ENCODE data around the gene CHI3L1. TPM values are rescaled to one million over a fixed set of nuclear protein-coding genes. Genes with fewer than 3 reads are reported as not detected.
A peak's percentile ranks its signal among the peaks of the same experiment; 100 is the strongest.

Gene CHI3L1
- total RNA-seq, 1 experiment from 2014 or later, result 0.24 TPM

DNA sequence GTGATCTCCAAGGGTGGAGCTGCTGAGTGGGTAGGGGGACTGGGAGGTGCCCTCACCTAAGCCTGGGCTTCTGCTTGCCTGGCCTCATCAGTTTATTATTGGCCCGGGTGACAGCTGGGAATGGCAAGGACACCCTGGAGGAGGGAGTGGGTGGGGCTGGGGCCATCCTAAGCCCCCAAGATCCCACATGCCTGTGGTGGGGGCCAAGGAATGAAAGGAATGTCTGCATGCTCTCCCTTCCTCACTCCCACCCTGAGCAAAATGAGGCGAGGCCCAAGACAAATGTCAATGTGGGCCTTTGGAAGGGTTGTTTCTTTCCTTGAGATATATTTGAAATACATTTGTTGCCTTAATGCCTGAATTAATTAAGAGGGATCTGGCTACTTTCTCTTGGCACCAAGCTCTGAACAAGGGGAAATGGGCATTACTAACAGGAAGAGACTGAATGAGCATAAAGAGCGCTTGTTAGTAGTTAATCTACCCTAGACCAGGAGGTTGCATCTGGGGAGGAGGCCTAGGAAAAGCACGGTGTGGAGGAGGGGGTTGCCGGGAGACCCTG is 19.7 kb upstream of the CHI3L1 start:
- peak; percentile 29 for DNase-seq (ENCODE audit: low spot score)

DNA sequence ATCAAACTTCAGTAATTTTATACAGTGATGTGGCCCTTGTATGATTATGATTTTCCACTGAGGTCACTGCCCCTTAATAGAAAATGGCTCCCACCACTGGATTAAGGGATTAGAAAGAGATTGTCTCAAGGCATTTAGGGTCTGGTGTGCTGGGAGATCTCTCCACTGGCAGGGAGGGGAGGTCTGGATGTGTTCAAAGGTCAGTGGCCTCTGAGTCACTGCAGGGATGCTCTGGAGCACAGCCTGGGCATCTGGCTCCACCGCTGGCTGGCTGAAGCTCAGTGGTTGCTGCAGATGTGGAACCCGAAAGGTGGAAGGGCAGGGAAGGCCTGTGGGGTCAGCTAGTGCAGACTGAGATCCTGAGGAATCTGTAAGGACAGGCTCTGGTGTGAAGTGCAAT is 18.3 kb upstream of the CHI3L1 start:
- DNase-seq (ENCODE audit: low spot score), result no peak

DNA sequence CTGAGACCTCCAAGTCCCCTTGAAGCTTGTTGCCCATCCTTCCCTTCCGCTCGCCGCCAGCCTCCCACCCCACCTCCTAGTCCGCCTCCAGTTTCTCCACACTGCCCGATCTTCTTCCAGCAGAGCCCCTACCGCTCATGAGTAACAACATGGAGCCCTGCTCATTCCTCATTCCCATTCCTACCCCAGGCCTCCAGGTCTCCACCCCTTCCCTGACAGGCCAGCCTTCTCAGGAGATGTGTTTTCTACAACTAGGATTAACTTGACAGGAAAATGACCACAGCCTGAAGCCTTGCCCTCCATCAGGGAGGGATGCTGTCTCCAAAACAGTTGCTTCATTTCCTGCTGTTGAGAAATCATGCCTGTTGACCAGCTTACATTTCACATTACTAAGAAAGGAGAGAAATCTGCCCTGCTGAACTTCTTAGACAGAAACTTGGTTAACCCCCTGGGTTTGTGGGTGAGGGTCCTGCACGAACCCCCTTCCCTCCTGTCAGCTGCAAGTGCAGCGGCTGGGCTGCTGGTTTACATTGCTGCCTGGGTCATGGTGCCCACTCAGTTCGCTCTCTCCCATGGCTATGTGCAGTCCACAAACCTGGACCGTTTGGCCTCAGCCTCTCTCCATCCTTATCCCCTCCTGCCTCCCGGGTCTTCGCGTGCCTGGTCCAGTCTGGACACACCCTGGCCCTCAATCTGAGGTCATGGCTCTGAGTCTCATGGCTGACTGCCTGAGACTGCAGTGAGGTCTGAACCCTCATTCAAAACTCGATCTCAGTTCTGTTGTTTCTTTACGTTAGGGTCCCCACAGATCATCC is 16.1 kb upstream of the CHI3L1 start:
- peak; percentile 53 for DNase-seq (ENCODE audit: low spot score)

DNA sequence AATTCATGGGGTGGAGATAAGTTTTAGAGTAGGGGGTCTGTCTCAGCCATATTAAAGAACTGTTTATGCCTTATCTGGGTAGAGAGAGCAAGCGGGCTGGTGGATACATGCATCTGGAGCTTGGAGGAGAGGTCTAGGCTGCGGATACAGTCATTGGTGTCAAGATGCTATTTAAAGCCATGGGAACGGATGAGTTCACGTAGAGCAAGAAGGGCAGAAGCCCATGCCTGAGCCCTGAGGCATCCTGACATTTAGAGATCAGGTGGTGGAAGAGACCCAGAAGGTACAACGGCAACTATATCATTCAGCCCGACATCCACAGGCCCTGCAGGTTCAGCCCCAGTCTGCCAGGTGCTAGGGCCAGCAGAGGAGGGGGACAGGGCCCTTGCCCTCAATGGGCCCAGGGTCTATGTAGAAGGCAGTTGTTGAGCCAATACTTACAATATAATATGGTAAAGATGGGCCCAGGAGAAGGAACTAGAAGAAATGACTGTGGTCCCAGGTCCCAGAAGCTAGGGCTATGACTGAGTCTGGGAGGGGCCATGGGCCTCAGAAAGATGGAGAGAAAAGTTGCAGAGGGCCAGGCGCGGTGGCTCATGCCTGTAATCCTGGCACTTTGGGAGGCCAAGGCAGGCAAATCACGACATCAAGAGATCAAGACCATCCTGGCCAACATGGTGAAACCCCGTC is 15.2 kb upstream of the CHI3L1 start:
- no peak for DNase-seq (ENCODE audit: low spot score)

DNA sequence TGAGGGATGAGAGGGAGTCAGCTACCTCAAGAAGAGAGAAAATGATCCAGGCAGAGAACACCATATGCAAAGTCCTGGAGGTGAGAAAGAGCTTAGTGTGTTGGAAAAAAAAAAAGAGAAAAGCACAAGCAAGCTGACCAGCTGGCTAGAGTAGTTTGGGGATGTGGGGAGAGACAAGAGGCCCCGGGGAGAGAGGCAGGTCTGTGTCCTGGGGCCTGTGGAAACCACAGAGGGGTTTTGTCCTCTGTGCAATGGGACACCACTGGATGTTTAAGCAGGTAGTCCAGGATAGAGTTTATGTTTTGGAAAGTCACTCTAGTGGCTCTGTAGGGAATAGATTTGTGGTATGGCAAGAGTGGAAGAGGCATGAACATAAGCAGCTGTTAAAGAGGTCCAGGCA is 14.4 kb upstream of the CHI3L1 start:
- DNase-seq (ENCODE audit: low spot score), result no peak

DNA sequence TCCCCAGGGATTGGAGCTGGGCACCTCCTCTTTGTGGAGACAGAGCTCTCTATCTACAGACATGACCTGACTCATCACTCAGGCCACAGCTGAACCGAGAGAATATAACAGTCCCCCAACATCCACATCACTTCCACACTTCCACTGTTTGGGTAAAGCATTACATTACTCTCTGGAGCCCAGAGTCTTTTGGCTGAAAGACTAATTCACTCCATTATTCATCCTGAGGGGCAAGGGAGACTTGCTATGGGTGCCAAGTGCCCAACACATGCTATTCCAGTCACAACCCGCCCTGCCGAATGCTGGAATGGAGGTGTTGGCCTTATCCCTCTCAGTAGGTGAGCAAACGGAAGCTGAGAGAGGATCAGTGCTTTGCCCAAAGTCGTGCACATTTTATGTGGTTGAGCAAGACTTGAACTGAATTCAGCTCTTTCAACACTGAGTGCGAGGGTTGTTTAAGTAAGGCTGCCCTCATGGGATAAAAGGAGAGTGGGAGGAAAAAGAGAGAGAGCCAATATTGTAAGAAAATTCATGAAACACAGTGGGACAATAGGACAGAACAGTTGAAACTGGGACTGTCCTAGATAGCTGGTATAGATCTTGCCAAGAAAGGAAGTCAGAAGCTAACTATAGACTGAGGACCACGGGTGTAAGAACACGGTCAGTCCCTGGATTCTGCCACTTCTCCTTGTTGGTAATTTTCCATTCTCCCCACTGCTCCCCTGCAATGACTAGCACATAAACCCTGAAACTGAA is 13.5 kb upstream of the CHI3L1 start:
- peak; percentile 30 for DNase-seq (ENCODE audit: low spot score)

DNA sequence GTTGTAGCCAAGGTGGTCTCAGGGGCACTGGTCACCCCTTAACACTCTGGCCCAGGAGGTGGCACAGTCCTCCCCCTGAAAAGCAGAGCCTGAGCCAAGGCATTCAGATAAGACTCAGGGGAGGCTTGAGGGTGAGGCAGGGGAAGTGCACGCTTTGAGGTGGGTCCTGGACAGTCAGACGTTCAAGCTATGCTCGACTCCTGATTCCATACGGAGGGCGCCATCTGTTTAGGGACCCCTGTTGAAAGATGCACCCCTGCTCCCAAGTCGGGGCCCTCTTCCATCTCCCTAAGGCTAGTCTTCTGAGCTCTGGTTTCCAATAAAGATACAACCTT is 12.9 kb upstream of the CHI3L1 start:
- no peak for DNase-seq (ENCODE audit: low spot score)

DNA sequence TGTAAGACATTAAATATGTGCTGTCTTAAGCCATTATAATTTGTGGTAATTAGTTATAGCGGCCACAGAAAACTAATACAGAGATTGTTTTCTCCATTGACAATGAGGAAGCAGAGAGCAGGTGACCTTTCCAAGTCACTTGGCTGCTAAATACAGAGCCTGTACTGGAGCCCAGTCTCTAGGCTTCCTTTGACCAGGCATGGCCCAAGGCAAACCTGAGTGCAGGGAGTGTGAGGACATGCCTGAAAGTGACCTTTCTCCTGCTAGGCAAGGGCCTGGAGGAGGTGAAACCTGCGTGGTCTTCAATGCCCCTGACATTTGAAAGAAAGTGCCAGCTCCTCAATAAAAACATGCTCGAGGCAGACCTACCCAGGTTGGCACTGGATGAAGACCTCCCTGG is 12.5 kb upstream of the CHI3L1 start:
- no peak for DNase-seq (ENCODE audit: low spot score)

DNA sequence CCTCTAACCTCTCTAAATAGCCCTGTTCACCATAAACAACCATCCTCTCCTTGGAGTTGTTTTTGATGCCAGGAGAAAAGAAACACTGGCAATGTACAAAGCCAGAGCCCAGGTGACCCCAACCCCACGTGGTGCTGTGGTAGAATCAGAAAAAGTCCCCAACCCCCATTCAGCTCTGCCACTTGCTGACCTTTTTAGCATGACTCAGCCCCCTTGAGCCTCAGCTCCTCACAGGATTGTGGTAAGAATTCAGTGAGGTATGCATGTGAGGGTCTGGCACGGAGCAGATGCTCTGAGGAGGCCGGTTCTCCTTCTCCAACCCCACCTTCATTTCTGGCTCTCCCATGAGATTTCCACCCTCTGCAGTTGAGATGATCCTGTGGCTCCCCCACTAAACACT is 11.1 kb upstream of the CHI3L1 start:
- peak; percentile 83 for DNase-seq (ENCODE audit: low spot score)

DNA sequence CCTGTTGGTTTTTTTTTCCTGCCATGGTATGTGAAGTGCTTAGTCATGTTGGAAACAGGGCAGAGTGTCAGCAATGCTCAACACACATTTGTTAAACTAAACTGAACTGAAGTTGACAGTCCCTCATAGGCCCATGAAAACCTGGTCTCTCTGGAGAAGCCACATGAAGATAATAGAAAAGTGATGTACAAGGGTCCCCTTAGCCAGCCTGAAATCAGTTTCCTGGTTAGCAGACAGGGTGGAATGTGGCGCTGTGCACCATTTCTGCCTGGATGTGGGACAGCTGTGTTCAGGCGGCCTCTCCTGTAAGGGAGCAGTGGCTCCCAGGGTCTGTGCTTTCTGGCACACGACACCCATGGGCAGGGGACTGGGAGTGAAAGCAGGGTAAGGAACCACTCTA is 9.9 kb upstream of the CHI3L1 start:
- DNase-seq (ENCODE audit: low spot score), result no peak

DNA sequence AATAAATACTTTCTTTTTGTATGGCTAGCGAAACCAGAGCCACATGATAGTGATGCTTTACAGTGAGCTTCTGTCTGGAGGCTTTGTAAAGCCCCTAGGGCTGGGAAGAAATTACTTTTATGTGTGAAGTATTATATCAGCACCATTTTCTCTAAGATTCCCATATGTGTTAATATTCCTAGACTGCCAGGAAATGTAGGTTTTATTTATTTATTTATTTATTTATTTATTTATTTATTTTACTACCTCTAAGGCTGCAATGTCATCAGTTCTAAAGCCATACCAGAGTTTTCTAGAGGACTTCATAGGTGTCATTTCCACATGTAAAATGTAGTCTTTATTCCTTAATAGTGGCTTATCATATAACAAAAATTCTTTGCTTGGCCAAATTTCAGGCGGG is 4.4 kb upstream of the CHI3L1 start:
- no peak for DNase-seq (ENCODE audit: low spot score)

DNA sequence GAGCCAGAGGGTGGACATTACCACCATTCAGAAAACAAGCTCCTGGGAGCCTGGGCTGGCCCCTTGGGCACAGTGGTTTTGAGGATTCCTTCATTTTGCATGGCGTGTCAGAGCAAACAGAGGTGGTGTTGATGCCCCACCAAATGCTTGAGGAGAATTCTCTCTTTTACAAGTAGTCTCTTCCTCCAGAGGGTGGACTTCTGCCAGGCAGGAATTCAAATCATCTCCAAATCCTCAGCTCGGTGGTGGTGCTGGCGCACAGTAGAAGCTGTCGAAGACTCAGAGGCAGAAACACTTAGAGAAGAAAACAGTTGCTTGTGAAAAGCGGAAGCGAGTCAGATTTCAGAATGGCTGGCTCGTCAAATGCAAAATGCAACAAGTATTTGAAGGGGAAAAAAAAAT is 3.4 kb upstream of the CHI3L1 start:
- no peak for DNase-seq (ENCODE audit: low spot score)

DNA sequence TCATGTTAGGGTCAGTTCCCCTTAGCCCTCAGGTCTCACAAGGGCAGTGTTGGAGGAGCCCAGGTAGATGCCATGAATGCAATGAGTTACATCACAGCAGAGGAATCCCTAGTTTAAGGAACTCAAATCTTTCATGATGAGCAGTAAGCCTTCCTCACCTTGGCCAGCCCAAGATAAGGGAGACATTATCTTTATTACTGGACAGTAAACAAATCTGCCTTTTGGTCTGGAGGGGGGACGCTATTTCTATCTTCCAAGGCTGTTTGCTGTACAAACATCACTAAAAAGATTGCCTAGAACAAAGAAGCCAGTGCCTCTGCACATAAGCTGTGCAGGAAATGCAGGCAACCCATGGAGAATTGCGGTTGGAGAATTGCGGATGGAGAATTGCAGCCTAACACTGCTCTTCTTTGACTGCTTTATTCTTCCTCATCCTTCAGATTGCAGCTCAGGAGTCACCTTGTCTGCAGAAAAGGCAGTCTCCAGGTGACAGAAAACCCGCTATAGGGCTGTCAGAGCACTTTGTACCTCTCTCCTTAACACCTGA is 2.3 kb upstream of the CHI3L1 start:
- no peak for DNase-seq (ENCODE audit: low spot score)

DNA sequence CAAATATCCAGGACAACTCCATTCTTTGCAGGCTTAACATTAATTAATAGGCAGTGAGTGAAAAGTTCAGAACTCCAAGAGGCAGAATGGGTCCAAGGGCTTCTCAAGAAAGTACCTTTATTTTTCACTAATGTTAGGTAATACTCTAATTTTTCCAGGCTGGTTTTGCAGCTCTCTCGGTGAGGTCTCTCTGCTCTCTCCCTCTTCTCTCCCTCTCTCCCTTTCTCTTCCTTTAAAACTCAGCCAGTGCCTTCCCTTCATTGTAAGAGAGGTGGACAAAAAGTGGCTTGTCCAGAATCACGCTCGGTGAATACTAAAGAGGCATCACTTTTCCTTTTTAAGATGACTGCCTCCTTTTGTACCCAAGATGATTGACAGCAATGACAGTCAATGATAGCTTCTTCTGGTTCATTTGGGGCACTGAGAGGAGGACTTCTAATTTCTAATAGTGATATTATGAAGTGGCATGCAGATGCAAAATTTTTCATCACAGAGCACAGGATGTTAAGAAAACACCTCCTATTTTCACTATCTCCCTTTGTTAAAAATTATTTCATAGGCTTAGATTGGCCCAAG is 1.3 kb upstream of the CHI3L1 start:
- DNase-seq (ENCODE audit: low spot score), result no peak

DNA sequence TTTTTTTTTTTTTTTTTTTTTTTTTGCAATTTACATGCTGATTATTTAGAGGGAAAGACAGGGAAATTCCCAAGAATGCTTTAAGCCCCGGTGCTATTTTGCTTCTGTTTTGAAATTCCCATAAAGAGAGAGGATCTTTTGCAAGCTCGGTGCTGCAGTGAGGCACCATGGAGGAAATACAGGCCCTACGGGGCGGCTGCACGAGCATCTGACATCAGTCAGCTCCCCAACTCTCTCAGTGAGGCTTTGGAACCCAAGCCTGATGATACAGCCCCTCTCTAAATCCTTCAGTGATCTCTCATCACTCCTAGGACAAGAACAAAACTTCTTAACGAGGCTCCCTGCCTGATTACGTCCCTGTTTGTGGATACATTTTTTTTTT is 791 bp upstream of the CHI3L1 start:
- DNase-seq (ENCODE audit: low spot score), result no peak

DNA sequence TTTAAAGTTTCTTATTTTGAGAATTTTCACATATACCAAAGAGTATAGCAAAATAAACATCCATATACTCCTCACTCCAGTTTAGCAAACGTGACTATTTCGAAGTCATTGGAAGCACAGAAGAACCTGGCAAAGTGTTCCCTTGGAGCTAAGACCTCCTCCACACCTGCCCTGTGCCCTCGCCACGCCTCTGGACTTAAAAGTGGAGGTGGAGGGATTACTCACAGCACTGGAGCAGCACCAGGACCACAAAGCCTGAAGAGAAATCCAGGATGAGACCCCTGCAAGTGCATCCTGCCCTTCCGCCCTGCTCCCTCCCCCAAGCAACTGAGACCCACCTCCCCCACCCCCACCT is 436 bp downstream of the CHI3L1 start:
- no peak for DNase-seq (ENCODE audit: low spot score)

DNA sequence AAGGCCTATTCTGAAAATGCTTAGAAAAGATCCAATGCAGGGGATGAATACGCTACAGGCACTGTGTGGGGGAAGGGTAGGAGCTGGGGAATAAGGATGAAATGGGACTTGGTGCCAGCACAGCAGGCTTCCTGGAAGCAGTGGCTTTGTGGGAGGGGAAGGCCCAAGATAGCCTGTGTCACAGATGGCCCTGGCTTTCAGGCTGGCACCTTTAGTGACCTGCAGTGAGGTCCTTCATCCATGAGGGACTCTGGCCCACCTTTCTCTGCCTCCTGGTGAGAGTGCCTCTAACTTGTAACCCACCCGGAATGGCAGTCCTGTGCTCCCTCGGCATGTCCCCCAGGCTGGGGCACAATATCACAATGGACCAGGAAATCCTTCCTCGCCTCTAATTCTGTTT is 919 bp downstream of the CHI3L1 start:
- no peak for DNase-seq (ENCODE audit: low spot score)

DNA sequence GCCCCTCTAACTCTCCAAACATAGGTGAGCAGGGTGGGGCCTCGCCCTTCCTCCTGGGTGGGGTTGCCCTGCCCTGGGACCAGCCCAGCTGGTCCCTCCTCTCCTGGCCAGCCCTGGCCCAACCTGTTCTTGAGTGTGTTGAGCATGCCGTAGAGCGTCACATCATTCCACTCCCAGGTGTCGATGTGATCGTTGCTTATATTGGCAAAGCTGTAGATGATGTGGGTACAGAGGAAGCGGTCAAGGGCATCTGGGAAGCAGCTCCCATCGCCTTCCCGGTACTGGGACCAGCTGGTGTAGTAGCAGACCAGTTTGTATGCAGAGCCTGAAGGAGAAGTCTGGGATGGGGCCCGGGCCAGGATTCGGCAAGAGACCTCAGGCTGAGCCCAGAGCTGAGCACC is 1.4 kb downstream of the CHI3L1 start:
- DNase-seq (ENCODE audit: low spot score), result no peak

DNA sequence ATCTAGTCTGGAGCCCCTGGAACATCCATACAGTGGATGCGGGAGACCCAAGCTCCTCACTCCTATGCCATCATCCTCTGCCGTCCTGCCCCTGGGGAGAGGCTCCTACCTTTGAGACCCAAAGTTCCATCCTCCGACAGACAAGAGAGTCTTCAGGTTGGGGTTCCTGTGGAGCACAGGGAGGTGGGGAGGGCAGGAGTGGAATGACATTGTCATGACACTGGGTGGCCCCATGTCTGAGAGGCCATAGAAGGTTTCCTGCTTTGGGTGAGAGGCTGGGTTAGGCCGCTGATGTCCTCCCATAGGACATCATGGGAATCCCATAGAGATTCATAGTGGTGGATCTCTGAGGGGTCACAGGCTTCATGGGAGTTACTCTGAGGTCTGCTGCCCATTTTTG is 2.0 kb downstream of the CHI3L1 start:
- DNase-seq (ENCODE audit: low spot score), result no peak

DNA sequence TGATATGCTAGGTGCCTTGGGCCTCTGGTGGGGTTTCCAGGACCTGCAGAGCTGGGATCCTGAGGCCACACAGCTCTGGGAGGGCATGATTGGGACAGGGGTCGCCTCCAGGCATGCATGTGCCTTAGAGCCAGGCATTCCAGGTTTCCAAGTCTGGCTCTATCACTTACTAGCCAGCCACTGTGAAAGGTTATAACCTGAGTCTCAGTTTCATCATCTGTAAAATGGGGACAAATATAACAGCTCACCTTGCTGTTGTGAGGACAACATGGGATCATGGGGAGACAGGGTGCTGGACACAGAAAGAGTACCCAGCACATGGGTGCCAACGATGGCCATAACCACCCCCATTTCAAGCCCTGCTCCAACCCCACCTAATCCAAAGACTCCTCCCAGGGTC is 2.7 kb downstream of the CHI3L1 start:
- DNase-seq (ENCODE audit: low spot score), result no peak

DNA sequence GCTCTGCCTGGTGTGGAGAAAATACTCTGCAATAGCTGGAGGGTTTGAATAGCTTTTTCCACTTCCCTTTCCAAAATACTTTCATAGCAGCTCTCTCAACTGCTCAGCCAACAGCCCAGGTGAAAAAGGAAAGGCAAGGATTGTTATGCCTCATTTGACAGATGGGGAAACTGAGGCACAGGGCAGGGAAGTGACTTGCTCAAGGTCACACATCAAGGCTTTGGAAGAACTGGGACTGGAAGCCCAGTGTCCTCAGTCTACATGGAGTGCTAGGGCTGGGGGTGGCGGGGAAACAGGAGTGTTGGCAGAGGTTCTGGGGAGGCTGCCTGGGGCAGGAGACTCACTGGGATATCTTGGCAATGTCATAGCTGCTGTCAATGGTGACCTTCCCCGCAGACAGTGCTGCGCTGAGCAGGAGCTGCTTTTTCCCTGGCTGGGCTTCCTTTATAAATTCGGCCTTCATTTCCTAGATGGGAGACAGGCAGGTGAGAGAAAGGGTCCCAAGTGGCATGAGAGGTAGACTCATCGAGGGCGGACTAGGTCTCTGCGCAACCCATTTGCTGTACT is 4.0 kb downstream of the CHI3L1 start:
- DNase-seq (ENCODE audit: low spot score), result no peak
